Heart right ventricle (tissue), 16 donors: ENCODE data around the gene PTCH2. TPM values are rescaled to one million over a fixed set of nuclear protein-coding genes. Genes with fewer than 3 reads are reported as not detected.

Experiments
- ATAC-seq, 8 donors: fragments of 200-7000 bp; cut with Tn5 transposase; one replicate each; pipeline ENCODE4 v1.9.1; 2020; ENCODE audit warnings: mild to moderate bottlenecking in 8 of 8, moderate library complexity in 8 of 8, moderate number of reproducible peaks in 1 of 8
- DNase-seq, 2 donors: peaks; one replicate each; pipeline ENCODE4 v3.0.0-alpha.2; 2020
- H3K27ac ChIP-seq, 10 donors: fragments of 200-600 bp; sonication (generic) in 2 of 10; one replicate each; pipeline versions ENCODE4 v1.5.0 to v1.8.0; 2020 to 2022; ENCODE audit warnings: mild to moderate bottlenecking in 3 of 10
- H3K27me3 ChIP-seq, 7 donors: fragments of 200-600 bp; one replicate each; pipeline ENCODE4 v1.8.0; 2021 to 2022; ENCODE audit warnings: mild to moderate bottlenecking in 2 of 7
- H3K36me3 ChIP-seq, 9 donors: fragments of 200-600 bp; sonication (generic) in 1 of 9; one replicate each; pipeline versions ENCODE4 v1.5.0 to v1.8.0; 2020 to 2022; ENCODE audit warnings: mild to moderate bottlenecking in 2 of 9
- H3K4me1 ChIP-seq, 9 donors: fragments of 200-600 bp; sonication (generic) in 1 of 9; one replicate each; pipeline versions ENCODE4 v1.5.0 to v1.8.0; 2020 to 2022; ENCODE audit warnings: mild to moderate bottlenecking in 4 of 9
- H3K4me3 ChIP-seq, 10 donors: fragments of 200-600 bp; sonication (generic) in 2 of 10; one replicate each; pipeline versions ENCODE4 v1.5.0 to v1.8.0; 2020 to 2022; ENCODE audit warnings: mild to moderate bottlenecking in 7 of 10, moderate library complexity in 2 of 10
- H3K9me3 ChIP-seq, 11 donors: fragments of 200-600 bp in 10 of 11; sonication (generic) in 2 of 11; one replicate each; pipeline versions ENCODE4 v1.5.0 to v1.8.0; 2013 to 2022; ENCODE audit warnings: mild to moderate bottlenecking in 2 of 11, control low read depth in 1 of 11, moderate library complexity in 1 of 11
- WGBS, 2 donors: extraction: QIAGEN DNeasy Blood & Tissue Kit; methylation state at CpG; one replicate each; pipeline ENCODE4 v1.1.7; 2013; ENCODE audit warnings: inconsistent platforms in 1 of 2; 5-methylcytosine and 5-hydroxymethylcytosine counted together
- intact Hi-C, 10 donors: fragments of 100-400 bp; cut with DNase I; formaldehyde crosslinking; loops; one replicate each; pipeline versions ENCODE4 v1.11.1 to v1.14.2; 2022
- polyA plus RNA-seq, 2 donors: library from polyadenylated mRNA; stranded (reverse); fragments of 200-250 nt; gene quantifications; one replicate each; pipeline ENCODE4 v1.2.3, GENCODE V29; 2013
- total RNA-seq, 10 donors: library from RNA; stranded (reverse); fragmentation: NEBNext Ultra II Directional in 3 of 10; extraction: Animal tissue kit (Norgen Biotek cat#: 25700) in 3 of 10; gene quantifications; one replicate each; pipeline versions ENCODE4 v1.2.1 to v1.2.4, GENCODE V29; 2021 to 2023
- TF ChIP-seq, protein P1 (sequence below), 9 donors: fragments of 200-600 bp; sonication (generic) in 2 of 9; IDR thresholded peaks; one replicate each; pipeline versions ENCODE4 v1.5.0 to v1.8.0; 2021 to 2022; ENCODE audit warnings: antibody characterized with exemption in 9 of 9, mild to moderate bottlenecking in 5 of 9, moderate library complexity in 1 of 9
- donor health status: Arrhythmogenic right ventricular cardiomyopathy.
- donor health status: ischemic (EF 13 %, LVEDD 7.1; RV severe dilation, severe dysfunction).
- donor health status: healthy with polysubstance abuse.
- donor health status: DM: no; HTN: yes; CAD: no.
- donor health status: DM: no; HTN: no; CAD: no.
- donor health status: ischemic (EF 25% LVEDD 6.9; RV normal size, moderate dysfunction).
- donor health status: ischemic (EF 25% LVEDD 5.7; RV mildly dilated, moderate dysfunction).
- donor health status: healthy.
- donor health status: DM: yes; HTN: yes; CAD: no.
- donor health status: Ischemic cardiomyopathy.
- donor health status: ischemic (EF 35%, LVEDD 5.7; RV mildly dilated, moderate dysfunction).
- donor health status: nonischemic (EF 11% LVEDD 7.7; RV severe dilation, severe dysfunction).
- donor health status: DM: yes; HTN: yes; CAD: no.
- donor health status: PGD.
- donor health status: ischemic (EF 29% LVEDD 5.4; RV normal size, mild dysfunction).
- donor health status: nonischemic (EF 23%, LVEDD 6.1; RV moderate dilation, normal function).

Gene PTCH2
- total and polyA plus RNA-seq, 12 donors, result 0.25 to 1.1 (median 0.44) TPM

DNA sequence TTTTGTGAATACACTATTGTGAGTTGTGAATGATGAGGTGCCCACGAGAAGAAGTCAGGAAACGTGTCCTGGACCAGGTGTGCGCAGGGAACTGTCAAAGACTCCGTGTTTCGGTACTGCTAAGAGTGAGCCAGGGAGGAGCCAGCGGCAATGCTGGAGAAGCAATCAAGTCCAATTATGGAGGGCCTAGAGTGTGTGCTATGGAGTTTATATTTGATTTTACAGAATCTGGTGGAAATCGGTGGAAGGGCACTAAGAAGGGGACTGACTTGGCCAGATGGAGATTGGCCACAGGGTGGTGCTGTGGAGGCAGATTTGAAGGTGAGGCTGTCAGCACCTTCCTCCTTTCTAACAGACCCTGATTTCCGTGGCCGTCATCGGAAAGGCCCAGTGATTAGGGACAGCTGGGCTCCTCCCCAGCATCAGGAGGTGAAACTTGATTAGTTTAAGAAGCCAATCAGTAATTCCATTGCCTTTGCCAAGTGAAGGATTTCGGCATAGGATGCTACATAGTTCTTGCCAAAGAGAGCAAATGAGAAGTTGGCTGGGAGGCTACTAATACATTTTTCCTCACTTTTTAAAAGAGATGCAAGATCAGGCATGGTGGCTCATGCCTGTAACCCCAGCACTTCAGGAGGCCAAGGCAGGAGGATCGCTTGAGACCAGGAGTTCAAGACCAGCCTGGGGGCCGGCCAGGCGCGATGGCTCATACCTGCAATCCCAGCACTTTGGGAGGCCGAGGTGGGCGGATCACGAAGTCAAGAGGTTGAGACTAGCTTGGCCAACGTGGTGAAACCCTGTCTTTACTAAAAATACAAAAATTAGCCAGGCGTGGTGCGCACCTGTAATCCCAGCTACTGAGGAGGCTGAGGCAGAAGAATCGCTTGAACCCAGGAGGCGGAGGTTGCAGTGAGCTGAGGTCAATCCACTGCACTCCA lies 7.0 kb downstream of the PTCH2 start:
- no peak overlapping the region for H3K4me3 ChIP-seq
- DNase-seq (peak; percentile 85 to 87), ATAC-seq (peak; percentile 78 to 89 (median 84))
- intact Hi-C loops, result loop anchor here in 7 of 10 donors (2.0 to 10.0 kb wide), 10 partner anchors 34 to 469 kb away; partner anchors contain the start of genes HECTD3 (in 4 of the 7), UROD (in 3 of the 7), BEST4 (in 2 of the 7) and EIF2B3 (in 2 of the 7)
- no peaks in the 10 kb centered on the region for H3K36me3 ChIP-seq
- TF ChIP-seq, protein P1, sequence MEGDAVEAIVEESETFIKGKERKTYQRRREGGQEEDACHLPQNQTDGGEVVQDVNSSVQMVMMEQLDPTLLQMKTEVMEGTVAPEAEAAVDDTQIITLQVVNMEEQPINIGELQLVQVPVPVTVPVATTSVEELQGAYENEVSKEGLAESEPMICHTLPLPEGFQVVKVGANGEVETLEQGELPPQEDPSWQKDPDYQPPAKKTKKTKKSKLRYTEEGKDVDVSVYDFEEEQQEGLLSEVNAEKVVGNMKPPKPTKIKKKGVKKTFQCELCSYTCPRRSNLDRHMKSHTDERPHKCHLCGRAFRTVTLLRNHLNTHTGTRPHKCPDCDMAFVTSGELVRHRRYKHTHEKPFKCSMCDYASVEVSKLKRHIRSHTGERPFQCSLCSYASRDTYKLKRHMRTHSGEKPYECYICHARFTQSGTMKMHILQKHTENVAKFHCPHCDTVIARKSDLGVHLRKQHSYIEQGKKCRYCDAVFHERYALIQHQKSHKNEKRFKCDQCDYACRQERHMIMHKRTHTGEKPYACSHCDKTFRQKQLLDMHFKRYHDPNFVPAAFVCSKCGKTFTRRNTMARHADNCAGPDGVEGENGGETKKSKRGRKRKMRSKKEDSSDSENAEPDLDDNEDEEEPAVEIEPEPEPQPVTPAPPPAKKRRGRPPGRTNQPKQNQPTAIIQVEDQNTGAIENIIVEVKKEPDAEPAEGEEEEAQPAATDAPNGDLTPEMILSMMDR (IDR thresholded peaks at IDR 0.05), result peak; percentile 74 to 96 (median 86)
- H3K27ac ChIP-seq, result peak overlapping the region in 1 of 10 donors; percentile 8
- H3K27me3 ChIP-seq, result no peaks in the 10 kb centered on the region
- H3K4me1 ChIP-seq, result peaks cover 0 to 19% (median 0%) of the 10 kb centered on the region in 9 donors
- no peaks in the 10 kb centered on the region for H3K9me3 ChIP-seq
- WGBS, 2 donors, result 64 to 69% methylated on average over 23 of the region's 23 CpGs

DNA sequence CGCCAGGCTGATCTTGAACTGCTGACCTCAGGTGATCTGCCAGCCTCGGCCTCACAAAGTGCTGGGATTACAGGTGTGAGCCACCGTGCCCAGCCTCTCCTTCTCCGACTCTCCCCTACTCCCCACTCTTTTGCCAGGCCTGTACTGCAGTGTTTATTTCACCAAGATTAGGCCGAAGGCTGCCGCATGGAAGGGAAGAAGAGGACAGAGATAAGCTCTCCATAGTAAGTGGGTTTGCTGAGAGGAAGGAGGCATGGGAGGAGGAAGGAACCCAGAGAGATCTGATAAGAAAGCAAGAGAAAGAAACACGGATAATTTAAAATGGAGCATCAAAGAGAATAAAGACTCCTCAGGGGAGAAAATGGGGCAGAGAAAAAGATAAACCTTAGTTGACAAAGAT lies 8.7 kb downstream of the PTCH2 start:
- TF ChIP-seq, protein P1 (IDR thresholded peaks at IDR 0.05), result no peak
- ATAC-seq (no peak), DNase-seq (no peak)
- H3K4me1 ChIP-seq, result peaks cover 0 to 29% (median 0%) of the 10 kb centered on the region in 9 donors
- no peaks in the 10 kb centered on the region for H3K36me3 ChIP-seq
- H3K4me3 ChIP-seq, result no peak overlapping the region
- intact Hi-C loops, result loop anchor here in 7 of 10 donors (2.0 to 10.0 kb wide), 8 partner anchors 42 to 470 kb away; partner anchors contain the start of genes BEST4 (in 3 of the 7), HECTD3 (in 2 of the 7), EIF2B3 (in 1 of the 7) and UROD (in 1 of the 7)
- no peaks in the 10 kb centered on the region for H3K9me3 ChIP-seq
- no peaks in the 10 kb centered on the region for H3K27me3 ChIP-seq
- WGBS, 2 donors, result 58 to 68% methylated on average over 7 of the region's 7 CpGs
- no peak overlapping the region for H3K27ac ChIP-seq

DNA sequence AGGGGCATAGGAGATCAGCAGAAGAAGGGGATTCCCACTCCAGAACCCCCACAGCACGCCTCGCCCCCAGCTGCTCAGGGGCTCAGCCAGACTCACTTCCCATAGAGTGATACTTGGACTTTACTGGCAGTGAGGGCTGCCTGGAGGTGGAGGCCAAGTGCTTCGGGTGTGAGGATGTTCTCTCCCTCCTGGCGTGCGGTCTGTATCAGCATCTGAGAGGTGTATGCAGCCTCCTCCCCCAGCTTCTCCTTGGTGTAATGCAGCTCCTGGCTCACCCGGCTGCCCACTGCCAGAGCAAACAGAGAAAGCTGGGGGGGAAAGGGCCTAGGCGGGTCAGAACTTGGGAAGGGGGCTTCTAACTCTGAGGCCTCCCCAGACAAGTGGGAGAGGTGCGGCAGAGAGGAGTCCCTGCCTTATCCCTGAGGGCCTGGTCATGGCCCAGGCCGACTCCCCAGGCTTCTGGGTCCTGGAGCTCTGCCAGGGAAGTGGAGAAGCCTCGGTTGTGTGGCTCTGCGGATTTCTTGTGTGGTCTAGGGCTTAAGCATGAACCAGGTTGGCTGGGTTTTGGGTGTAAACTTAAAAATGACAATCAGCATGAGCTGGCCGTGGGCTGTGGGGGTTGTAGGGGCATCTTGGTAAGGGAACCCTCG lies 10.9 kb downstream of the PTCH2 start:
- Histone ChIP-seq H3K36me3 (no peaks in the 10 kb centered on the region), H3K27me3 (no peaks in the 10 kb centered on the region), H3K27ac (no peak overlapping the region), H3K4me1 (peaks cover 0 to 30% (median 0%) of the 10 kb centered on the region in 9 donors), H3K9me3 (no peaks in the 10 kb centered on the region), H3K4me3 (no peak overlapping the region)
- 75 to 77% methylated on average over 13 of the region's 13 CpGs for WGBS, 2 donors
- TF ChIP-seq, protein P1 (IDR thresholded peaks at IDR 0.05), result no peak
- no peak for DNase-seq
- no peak for ATAC-seq
- intact Hi-C loops, result loop anchor here in 7 of 10 donors (5.0 to 10.0 kb wide), 7 partner anchors 40 to 473 kb away; partner anchors contain the start of genes BEST4 (in 3 of the 7), EIF2B3 (in 1 of the 7), HECTD3 (in 1 of the 7) and UROD (in 1 of the 7)

DNA sequence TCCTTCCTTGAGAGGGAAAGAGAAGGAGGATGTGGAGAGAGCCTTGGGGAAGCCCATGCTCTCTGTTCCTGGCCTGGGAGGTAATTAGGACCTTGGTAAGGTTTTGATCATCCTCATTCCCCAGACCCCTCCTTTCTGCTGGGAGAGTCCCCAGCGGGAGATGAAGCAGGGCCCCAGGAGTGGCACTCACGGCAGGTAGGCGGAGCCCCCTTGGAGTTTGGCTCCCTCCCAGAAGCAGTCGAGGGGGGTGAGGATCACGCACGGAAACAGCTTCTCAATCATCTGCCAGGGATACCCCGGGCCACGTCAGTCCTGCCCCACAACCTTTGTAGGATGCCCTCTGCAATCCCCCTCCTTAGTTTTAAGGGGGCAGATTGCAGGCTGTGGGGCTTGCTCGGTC lies 11.5 kb downstream of the PTCH2 start:
- DNase-seq, result no peak
- intact Hi-C loops, result loop anchor here in 7 of 10 donors (5.0 to 10.0 kb wide), 7 partner anchors 39 to 473 kb away; partner anchors contain the start of genes BEST4 (in 3 of the 7), EIF2B3 (in 1 of the 7), HECTD3 (in 1 of the 7) and UROD (in 1 of the 7)
- WGBS, 2 donors, result 56 to 63% methylated on average over 9 of the region's 9 CpGs

More for the DNA sequence above, 11.5 kb downstream of the PTCH2 start:
- no peak for ATAC-seq
- H3K9me3 ChIP-seq, result no peaks in the 10 kb centered on the region
- TF ChIP-seq, protein P1 (IDR thresholded peaks at IDR 0.05), result no peak
- no peak overlapping the region for H3K27ac ChIP-seq
- H3K4me3 ChIP-seq, result no peak overlapping the region
- H3K4me1 ChIP-seq, result peaks cover 0 to 37% (median 6%) of the 10 kb centered on the region in 9 donors
- no peaks in the 10 kb centered on the region for H3K36me3 ChIP-seq
- no peaks in the 10 kb centered on the region for H3K27me3 ChIP-seq
